ENCODE results near the gene HJV. TPM values are rescaled to one million over a fixed set of nuclear protein-coding genes. Genes with fewer than 3 reads are reported as not detected.

The HJV gene
- total RNA-seq, 1 donor from 2014 or later: not detected

GRCh38 chr1:146022403-146023127, 1.0 kb upstream of the HJV start:
- Mint-ChIP-seq H3K27me3 (ENCODE audit: unreplicated experiment) (peaks cover 77% of the 10 kb centered on the region), H3K36me3 (ENCODE audit: unreplicated experiment) (no peaks in the 10 kb centered on the region), H3K4me1 (ENCODE audit: unreplicated experiment) (peaks cover 8% of the 10 kb centered on the region), H3K4me3 (ENCODE audit: unreplicated experiment) (no peak overlapping the region), H3K9me3 (ENCODE audit: unreplicated experiment) (no peaks in the 10 kb centered on the region), H3K27ac (ENCODE audit: unreplicated experiment) (no peak overlapping the region)
- TF ChIP-seq CTCF (IDR thresholded peaks at IDR 0.05): no peak
- no peak for DNase-seq (ENCODE audit: extremely low spot score, unreplicated experiment)

- Mint-ChIP-seq H3K4me1 (ENCODE audit: unreplicated experiment) (peaks cover 8% of the 10 kb centered on the region), H3K36me3 (ENCODE audit: unreplicated experiment) (no peaks in the 10 kb centered on the region), H3K27me3 (ENCODE audit: unreplicated experiment) (peaks cover 78% of the 10 kb centered on the region), H3K27ac (ENCODE audit: unreplicated experiment) (no peak overlapping the region), H3K4me3 (ENCODE audit: unreplicated experiment) (no peak overlapping the region), H3K9me3 (ENCODE audit: unreplicated experiment) (no peaks in the 10 kb centered on the region)
- TF ChIP-seq CTCF (IDR thresholded peaks at IDR 0.05): no peak
- DNase-seq (ENCODE audit: extremely low spot score, unreplicated experiment): no peak
These were observed 487 bp downstream of the HJV start for GRCh38 chr1:146021050-146021445.

- no peaks in the 10 kb centered on the region for H3K36me3 Mint-ChIP-seq (ENCODE audit: unreplicated experiment)
- DNase-seq (ENCODE audit: extremely low spot score, unreplicated experiment): no peak
- TF ChIP-seq CTCF (IDR thresholded peaks at IDR 0.05): no peak
- peaks cover 8% of the 10 kb centered on the region for H3K4me1 Mint-ChIP-seq (ENCODE audit: unreplicated experiment)
- H3K27me3 Mint-ChIP-seq (ENCODE audit: unreplicated experiment): peaks cover 75% of the 10 kb centered on the region
- H3K4me3 Mint-ChIP-seq (ENCODE audit: unreplicated experiment): no peak overlapping the region
- no peak overlapping the region for H3K27ac Mint-ChIP-seq (ENCODE audit: unreplicated experiment)
- H3K9me3 Mint-ChIP-seq (ENCODE audit: unreplicated experiment): no peaks in the 10 kb centered on the region
These were observed 1.2 kb downstream of the HJV start for GRCh38 chr1:146020058-146021049.

- H3K9me3 Mint-ChIP-seq (ENCODE audit: unreplicated experiment): no peaks in the 10 kb centered on the region
- no peaks in the 10 kb centered on the region for H3K36me3 Mint-ChIP-seq (ENCODE audit: unreplicated experiment)
- H3K27ac Mint-ChIP-seq (ENCODE audit: unreplicated experiment): no peak overlapping the region
- H3K4me1 Mint-ChIP-seq (ENCODE audit: unreplicated experiment): peaks cover 8% of the 10 kb centered on the region
- DNase-seq (ENCODE audit: extremely low spot score, unreplicated experiment): no peak
- peaks cover 69% of the 10 kb centered on the region for H3K27me3 Mint-ChIP-seq (ENCODE audit: unreplicated experiment)
- TF ChIP-seq CTCF (IDR thresholded peaks at IDR 0.05): no peak
- peak overlapping the region; percentile 3 for H3K4me3 Mint-ChIP-seq (ENCODE audit: unreplicated experiment)
These were observed 2.1 kb downstream of the HJV start for GRCh38 chr1:146019231-146020057.
